Neuron (in vitro differentiated cells): Measurements from ENCODE around the gene ATP2B2.

Source experiments
- H2AFZ ChIP-seq: one replicate; pipeline ENCODE4 v1.6.1; 2013; ENCODE audit warnings: low read depth, mild to moderate bottlenecking, inconsistent platforms, low read length, moderate library complexity
- H3K27me3 ChIP-seq: one replicate; pipeline ENCODE4 v1.6.1; 2013; ENCODE audit warnings: low read length; ENCODE audit not compliant: insufficient read depth
- H3K36me3 ChIP-seq: one replicate; pipeline ENCODE4 v1.6.1; 2013; ENCODE audit warnings: low read length; ENCODE audit not compliant: insufficient read depth
- H3K4me1 ChIP-seq: one replicate; pipeline ENCODE4 v1.6.1; 2013; ENCODE audit warnings: low read length; ENCODE audit not compliant: insufficient read depth
- H3K4me3 ChIP-seq: 2 replicates; pipeline ENCODE4 v1.5.1; 2013; ENCODE audit warnings: mild to moderate bottlenecking, low read length, moderate library complexity
- H3K9me3 ChIP-seq: one replicate; pipeline ENCODE4 v1.6.1; 2013; ENCODE audit warnings: low read length

Gene ATP2B2

DNA sequence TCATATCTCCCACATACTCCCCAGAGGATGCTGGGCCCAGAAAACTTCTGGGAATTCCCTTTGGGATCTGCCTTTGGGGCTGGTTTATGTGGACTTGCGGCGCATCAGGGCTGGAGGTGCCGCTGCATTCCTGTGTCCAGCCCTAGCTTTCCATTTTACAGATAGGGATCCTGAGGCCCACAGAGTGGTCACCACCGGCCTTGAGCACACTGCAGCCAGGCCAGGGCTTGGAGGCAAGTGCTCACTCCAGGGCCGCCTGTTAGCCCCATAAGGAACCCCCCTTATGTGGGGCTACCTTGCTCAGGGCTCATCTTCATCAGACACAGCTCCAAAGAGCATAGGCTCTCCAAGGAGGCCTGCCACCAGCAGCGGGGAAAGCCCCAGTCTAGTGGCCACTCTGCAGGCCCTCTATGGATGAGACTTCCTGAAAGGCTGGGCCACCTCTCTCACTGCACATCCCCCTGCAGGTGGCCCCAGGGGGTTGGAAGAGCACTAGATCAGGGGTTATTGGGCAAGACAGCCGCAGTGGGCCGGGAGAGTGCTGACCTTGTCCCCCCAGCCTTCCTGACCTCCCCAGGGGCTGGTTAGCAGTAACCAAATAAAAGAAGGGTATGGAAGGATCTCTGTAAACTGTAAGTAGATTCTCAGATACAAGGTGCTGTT is 9.2 kb upstream of the ATP2B2 start:
- no peaks in the 10 kb centered on the region for H3K9me3 ChIP-seq
- peaks cover 7% of the 10 kb centered on the region for H3K27me3 ChIP-seq
- no peaks in the 10 kb centered on the region for H3K4me1 ChIP-seq
- H3K36me3 ChIP-seq: no peaks in the 10 kb centered on the region
- no peak overlapping the region for H2AFZ ChIP-seq
- no peak overlapping the region for H3K4me3 ChIP-seq

DNA sequence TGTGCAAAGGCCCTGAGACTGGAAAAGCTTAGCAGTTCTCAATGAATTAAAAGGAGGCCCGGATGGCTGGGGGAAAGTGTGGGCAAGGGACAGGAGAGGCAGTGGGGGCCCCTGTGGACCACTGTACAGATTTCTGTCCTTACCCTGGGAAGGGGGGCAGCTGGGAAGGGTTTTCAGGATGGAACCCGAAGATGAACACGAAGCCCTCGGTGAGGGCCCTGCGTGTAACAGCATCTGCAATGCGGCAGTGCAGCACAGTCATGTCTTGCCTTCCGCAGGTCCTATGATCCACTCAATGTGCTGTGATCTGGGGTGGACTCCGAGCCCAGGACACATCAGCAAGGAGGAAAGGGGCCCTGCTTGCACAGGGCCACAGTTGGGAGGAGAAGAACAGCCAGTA is 7.9 kb upstream of the ATP2B2 start:
- Histone ChIP-seq H2AFZ (no peak overlapping the region), H3K36me3 (no peaks in the 10 kb centered on the region), H3K9me3 (no peaks in the 10 kb centered on the region), H3K4me3 (no peak overlapping the region), H3K27me3 (no peaks in the 10 kb centered on the region), H3K4me1 (no peaks in the 10 kb centered on the region)

DNA sequence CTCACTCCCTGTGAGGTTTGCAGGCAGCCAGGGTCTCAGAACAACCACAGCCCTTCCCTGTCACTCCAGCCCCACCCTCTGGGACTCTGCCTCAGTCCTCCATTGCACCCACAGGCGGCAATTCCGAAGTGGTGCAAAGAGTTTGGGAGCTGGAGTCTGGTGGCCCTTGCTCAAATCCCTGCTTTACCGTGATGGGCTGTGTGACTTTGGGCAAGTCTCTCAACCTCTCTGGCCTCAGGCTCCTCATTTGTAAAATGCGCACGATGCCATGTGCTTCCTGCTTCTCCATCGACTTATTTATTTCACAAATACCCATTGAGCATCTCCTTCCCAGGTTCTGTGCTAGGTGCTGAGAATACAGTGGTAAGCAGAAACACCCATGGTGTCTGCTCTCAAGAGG is 7.3 kb upstream of the ATP2B2 start:
- no peaks in the 10 kb centered on the region for H3K36me3 ChIP-seq
- no peaks in the 10 kb centered on the region for H3K9me3 ChIP-seq
- peaks cover 3% of the 10 kb centered on the region for H3K27me3 ChIP-seq
- H3K4me3 ChIP-seq: no peak overlapping the region
- no peaks in the 10 kb centered on the region for H3K4me1 ChIP-seq
- no peak overlapping the region for H2AFZ ChIP-seq

DNA sequence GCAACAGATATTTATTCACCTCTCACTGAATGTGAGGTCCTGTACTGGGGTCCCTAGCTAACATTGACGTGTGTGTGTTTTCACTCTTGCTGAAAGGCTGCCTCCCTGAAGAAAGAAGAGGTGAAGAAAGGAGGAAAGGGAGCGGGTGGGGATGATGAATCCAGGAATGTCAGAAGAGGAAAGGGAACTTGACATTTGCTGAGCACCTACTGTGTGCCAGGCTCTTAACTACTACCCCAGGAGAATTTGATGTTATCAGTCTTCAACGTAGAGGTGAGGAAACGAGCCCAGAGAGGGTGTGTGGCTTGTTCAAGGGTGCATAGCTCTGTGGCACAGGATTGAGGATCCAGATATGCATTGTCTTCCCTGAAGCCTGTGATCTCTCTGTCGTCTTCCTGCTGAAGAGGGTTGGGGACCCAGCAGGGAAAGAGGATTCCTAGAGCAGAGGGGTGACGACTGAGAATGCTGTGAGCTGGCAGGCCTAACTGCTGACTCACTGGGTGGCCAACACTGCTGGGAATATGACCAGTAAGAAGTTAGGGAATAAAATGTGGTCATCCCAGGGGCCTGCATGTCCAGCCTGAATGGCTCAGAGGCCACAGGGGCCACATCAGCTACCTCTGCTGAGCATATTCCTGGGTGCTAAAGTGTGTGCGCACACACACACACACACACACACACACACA is 6.6 kb upstream of the ATP2B2 start:
- H3K36me3 ChIP-seq: no peaks in the 10 kb centered on the region
- no peaks in the 10 kb centered on the region for H3K9me3 ChIP-seq
- no peak overlapping the region for H2AFZ ChIP-seq
- H3K4me1 ChIP-seq: no peaks in the 10 kb centered on the region
- H3K4me3 ChIP-seq: no peak overlapping the region
- H3K27me3 ChIP-seq: peaks cover 11% of the 10 kb centered on the region

DNA sequence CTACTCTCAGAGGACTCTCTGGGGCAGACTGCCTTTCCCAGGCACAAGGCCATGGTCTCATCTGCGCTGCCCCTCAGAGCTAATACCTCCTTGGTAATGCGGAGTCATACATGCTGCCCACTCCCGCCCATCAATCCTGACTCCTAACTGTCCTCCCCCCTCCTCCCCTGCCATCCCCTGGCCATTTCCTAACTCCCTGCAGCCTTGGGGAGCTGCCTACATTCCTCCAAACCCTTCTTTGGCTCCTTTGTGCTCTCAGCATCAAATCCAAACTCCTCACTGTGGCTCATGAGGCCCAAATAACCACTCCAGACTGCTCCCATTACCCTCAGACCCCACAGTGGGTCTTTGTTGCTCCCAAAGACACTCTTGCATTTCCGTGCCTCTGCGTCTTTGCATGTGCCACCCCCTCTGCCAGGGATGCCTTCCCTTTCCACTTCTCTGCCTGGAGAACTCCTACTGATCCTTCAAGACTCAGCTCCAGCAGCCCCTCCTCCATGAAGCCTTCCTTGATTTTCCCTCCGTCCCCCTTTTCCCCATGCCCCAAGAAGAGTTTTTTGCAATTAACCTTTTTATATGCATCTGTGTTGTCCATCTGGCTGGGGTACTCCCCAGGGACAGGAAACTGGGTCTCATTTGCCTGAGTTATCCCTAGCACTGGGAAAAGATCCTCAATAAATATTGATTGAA is 5.5 kb upstream of the ATP2B2 start:
- H2AFZ ChIP-seq: no peak overlapping the region
- H3K4me3 ChIP-seq: no peak overlapping the region
- H3K9me3 ChIP-seq: no peaks in the 10 kb centered on the region
- H3K27me3 ChIP-seq: peaks cover 21% of the 10 kb centered on the region
- no peaks in the 10 kb centered on the region for H3K36me3 ChIP-seq
- H3K4me1 ChIP-seq: peaks cover under 1% of the 10 kb centered on the region

DNA sequence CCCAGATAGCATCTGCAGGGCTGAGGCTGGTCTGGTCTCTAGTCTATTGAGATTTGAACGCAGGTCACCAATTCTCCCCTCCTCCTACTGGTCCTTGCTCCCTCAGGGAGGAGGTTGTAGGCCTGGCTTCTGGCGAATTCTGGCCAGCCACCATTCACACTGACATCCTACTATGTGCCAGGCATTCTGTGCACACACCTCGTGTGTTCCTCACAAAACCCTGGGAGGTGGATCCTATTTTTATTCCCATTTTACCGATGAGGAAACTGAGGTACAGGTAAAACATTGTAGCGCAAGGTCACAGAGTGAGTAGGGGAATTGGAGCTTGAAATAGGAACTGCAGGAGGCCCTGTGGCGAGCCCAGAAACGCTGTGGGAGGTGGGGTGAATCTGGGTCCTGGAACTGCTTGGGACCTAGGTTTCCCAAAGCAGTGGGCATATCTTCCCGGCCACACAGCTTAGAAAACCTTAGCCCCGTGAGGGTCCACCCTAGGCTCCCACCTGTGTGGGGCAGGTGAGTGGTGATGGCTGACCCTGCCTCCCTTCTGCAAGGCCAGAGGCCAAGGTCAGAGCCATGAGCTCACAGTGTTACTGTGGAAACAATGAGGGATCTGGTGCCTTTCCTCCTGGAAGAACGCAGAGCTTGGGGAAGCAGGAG is 4.8 kb upstream of the ATP2B2 start:
- H3K36me3 ChIP-seq: no peaks in the 10 kb centered on the region
- no peaks in the 10 kb centered on the region for H3K9me3 ChIP-seq
- peaks cover 3% of the 10 kb centered on the region for H3K4me1 ChIP-seq
- peaks cover 26% of the 10 kb centered on the region for H3K27me3 ChIP-seq
- no peak overlapping the region for H2AFZ ChIP-seq
- H3K4me3 ChIP-seq: no peak overlapping the region

DNA sequence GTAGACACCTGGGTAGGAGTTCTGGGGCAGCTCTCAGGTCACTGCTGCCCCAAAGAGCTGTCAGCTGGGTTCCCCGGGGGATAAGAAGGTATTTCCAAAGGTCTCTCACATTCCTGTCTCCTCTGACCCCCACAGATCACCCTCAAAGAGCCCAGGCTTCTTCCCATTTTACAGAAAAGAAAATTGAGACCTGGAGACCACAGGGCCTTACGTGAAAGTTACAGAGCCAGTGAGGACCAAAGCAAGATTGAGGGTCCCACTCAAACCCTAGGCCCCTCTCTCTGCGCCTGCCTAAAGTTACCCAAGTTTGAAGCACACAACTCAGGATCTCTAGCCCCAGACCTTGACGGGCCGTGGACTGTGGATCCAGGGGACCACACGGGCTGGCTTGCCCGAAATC is 3.9 kb upstream of the ATP2B2 start:
- H3K27me3 ChIP-seq: peaks cover 34% of the 10 kb centered on the region
- H3K4me3 ChIP-seq: no peak overlapping the region
- peaks cover 3% of the 10 kb centered on the region for H3K4me1 ChIP-seq
- no peak overlapping the region for H2AFZ ChIP-seq
- H3K9me3 ChIP-seq: no peaks in the 10 kb centered on the region
- H3K36me3 ChIP-seq: no peaks in the 10 kb centered on the region

DNA sequence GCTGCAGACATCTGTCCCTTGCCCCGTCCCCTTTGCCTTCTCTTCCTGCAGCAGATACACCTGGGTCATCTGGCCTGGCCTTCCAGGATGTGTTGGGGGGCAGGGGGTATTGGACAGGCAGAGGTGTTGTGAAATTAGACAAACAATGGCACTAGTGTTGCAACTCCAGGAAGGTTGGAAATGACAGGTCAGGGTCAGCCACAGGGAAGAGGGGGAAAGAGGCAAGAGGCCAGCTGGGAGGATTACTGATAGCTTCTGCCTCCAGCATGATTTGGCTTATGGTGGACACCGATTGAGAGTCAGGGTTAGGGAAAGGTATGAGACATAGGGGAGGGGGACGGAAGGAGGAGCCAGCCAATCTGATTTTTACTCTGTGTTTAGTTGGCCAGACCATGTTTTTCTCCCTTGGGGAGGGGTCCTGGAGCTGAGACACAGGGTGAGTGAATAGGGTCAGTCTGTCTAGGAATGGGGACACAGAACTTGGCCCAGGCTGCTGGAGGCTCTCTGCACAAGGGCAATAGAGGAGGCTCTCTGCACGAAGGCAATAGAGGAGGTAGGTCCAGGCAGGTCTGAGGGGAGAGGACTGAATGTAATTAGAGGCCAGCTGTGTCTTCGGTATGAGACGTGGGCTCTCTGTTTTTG is 3.4 kb upstream of the ATP2B2 start:
- no peak overlapping the region for H3K4me3 ChIP-seq
- no peaks in the 10 kb centered on the region for H3K36me3 ChIP-seq
- H2AFZ ChIP-seq: no peak overlapping the region
- peaks cover 40% of the 10 kb centered on the region for H3K27me3 ChIP-seq
- peaks cover 3% of the 10 kb centered on the region for H3K4me1 ChIP-seq
- H3K9me3 ChIP-seq: no peaks in the 10 kb centered on the region

DNA sequence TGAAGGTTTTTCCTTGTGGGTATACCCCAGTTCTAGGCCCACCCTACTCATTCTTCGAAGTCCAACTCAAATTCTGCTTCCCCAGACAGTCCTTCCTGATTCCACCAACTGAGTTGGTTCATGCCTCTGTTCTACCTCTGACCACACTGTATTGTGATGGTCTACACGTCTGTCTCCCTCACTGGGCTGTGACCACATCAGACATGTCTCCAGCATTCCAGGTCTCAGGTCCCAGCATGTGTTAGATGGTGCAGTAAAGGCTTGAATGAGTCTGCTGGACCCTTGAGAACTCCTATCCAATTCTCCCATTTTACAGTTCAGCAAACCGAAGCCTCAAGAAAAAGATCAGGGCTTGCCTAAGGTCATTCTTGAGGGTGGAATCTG is 2.8 kb upstream of the ATP2B2 start:
- no peak overlapping the region for H2AFZ ChIP-seq
- no peak overlapping the region for H3K4me3 ChIP-seq
- H3K36me3 ChIP-seq: no peaks in the 10 kb centered on the region
- no peaks in the 10 kb centered on the region for H3K9me3 ChIP-seq
- H3K4me1 ChIP-seq: peaks cover 3% of the 10 kb centered on the region
- peaks cover 45% of the 10 kb centered on the region for H3K27me3 ChIP-seq

DNA sequence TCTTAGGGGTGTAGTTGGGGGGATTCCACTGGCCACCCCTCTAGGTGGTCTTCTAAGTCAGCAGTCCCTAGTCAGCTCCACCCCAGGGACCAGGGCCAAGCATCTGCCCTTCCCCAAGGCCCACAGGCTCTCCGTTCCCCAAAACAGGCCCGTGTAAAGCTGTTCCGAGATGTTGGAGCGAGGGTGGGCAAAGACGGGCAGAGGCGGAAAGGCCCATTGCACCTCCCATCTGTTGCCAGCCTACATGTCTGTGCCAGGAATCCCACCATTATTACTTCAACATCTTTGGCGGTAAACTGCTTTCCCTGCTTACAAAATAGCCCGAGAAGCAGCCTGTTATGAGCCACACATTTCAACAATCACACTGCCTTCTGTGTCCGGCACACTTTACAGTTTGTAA is 1.9 kb upstream of the ATP2B2 start:
- no peaks in the 10 kb centered on the region for H3K36me3 ChIP-seq
- no peaks in the 10 kb centered on the region for H3K9me3 ChIP-seq
- H3K4me1 ChIP-seq: peaks cover 3% of the 10 kb centered on the region
- no peak overlapping the region for H2AFZ ChIP-seq
- H3K27me3 ChIP-seq: peaks cover 54% of the 10 kb centered on the region
- H3K4me3 ChIP-seq: no peak overlapping the region

DNA sequence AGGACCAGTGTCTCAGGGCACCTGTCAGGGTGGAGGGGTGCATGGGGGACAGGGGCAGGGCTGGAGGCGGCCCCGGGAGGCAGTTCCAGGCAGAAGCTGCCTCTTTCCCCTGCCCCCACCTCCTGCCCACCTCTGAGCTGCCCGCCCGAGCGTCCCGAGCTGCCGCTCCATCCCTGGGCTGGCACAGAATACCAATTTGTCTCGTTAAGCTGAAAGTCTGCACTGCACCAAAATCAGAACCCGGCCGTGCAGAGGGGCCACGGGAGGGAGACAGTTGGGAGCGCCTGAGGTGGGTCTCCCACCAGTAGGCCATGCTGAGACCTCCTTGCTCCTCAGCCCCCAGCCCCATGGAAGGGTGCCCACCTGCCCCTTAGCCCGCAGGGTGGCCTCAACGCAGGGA is 1.3 kb upstream of the ATP2B2 start:
- H3K4me3 ChIP-seq: no peak overlapping the region
- no peaks in the 10 kb centered on the region for H3K9me3 ChIP-seq
- peaks cover 3% of the 10 kb centered on the region for H3K4me1 ChIP-seq
- peaks cover 60% of the 10 kb centered on the region for H3K27me3 ChIP-seq
- no peaks in the 10 kb centered on the region for H3K36me3 ChIP-seq
- H2AFZ ChIP-seq: no peak overlapping the region

DNA sequence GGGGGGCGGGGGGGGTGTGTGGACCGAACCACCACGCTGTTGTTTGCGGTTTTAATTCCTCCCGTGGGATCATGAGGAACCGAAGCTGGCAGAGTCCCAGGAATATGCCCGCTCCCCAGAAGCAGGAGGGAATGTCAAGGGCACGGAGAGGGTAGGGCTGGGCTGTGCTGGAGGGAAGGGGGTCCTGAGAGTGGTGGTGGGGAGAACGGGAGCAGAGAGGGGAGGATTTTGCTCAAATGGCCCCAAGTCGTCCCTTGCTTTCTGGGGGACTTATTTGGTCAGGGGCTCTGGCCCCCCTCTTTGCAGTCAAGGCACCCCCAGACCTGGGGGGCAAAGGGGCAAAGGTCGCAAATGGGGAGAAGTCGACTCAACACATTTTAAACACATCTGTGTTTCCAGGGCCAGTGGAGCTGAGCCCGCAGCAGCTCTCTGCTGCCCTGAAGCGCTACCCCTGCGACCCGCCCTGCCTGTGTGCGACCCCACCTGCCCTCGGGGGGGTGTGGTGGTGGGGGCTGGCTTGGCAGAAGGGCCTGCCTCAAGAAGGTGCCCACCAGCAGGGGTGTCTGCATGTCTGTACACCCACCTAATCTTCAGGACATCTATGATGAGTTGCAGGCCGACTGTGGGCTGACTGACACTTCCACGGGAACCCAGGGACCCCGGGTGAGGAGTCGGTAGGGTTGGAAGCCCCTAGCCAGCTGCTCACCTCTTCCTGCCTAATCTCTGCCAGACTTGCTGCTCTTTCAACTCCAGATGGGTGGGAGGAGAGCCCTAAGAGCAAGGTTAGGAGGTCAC is 602 bp upstream of the ATP2B2 start:
- H2AFZ ChIP-seq: no peak overlapping the region
- no peaks in the 10 kb centered on the region for H3K36me3 ChIP-seq
- H3K4me1 ChIP-seq: peaks cover 3% of the 10 kb centered on the region
- H3K4me3 ChIP-seq: no peak overlapping the region
- peaks cover 61% of the 10 kb centered on the region for H3K27me3 ChIP-seq
- H3K9me3 ChIP-seq: no peaks in the 10 kb centered on the region
